ENCODE results near the gene PPP2R5B.

Gene PPP2R5B

GRCh38 chr11:64930340-64930739, 5.9 kb downstream of the PPP2R5B start:
- no peak for TF ChIP-seq FOXA1 (IDR thresholded peaks at IDR 0.05)
- no peak for TF ChIP-seq ZNF384 (IDR thresholded peaks at IDR 0.05)
- TF ChIP-seq BHLHE40 (IDR thresholded peaks at IDR 0.05; ENCODE audit: borderline replicate concordance): no peak
- no peak for TF ChIP-seq L3MBTL2 (conservative IDR thresholded peaks at IDR 0.05)
- TF ChIP-seq FOXM1 (IDR thresholded peaks at IDR 0.05; ENCODE audit: borderline replicate concordance): no peak
- TF ChIP-seq SP1 (IDR thresholded peaks at IDR 0.05): no peak
- TF ChIP-seq HDGF (IDR thresholded peaks at IDR 0.05; ENCODE audit: borderline replicate concordance): no peak
- TF ChIP-seq FOXK2 (IDR thresholded peaks at IDR 0.05): no peak
- TF ChIP-seq NFRKB (IDR thresholded peaks at IDR 0.05): no peak
- no peak for TF ChIP-seq PKNOX1 (IDR thresholded peaks at IDR 0.05)
- no peak for TF ChIP-seq TARDBP (IDR thresholded peaks at IDR 0.05)
- no peak for TF ChIP-seq CTBP1 (IDR thresholded peaks at IDR 0.05; ENCODE audit: borderline replicate concordance)
- no peak for TF ChIP-seq ELF4 (IDR thresholded peaks at IDR 0.05)
- TF ChIP-seq SUZ12 (IDR thresholded peaks at IDR 0.05): no peak
- TF ChIP-seq ARNT (IDR thresholded peaks at IDR 0.05): no peak
- TF ChIP-seq LEF1 (IDR thresholded peaks at IDR 0.05; ENCODE audit: borderline replicate concordance): no peak
- ChIA-PET POLR2A (interaction anchor here (0.6 kb wide), 1 partner anchor 8 kb away, joined by 3 read pairs; no protein-coding TSS in a partner anchor), CTCF (interaction anchor here (0.6 kb wide), 1 partner anchor 1024 kb away, joined by 3 read pairs; no protein-coding TSS in a partner anchor)
- no peak for DNase-seq (ENCODE audit: extremely low spot score)

GRCh38 chr11:64931290-64931689, 6.8 kb downstream of the PPP2R5B start:
- ChIA-PET CTCF (no interaction called here), POLR2A (no interaction called here)
- no peak for TF ChIP-seq FOXM1 (IDR thresholded peaks at IDR 0.05; ENCODE audit: borderline replicate concordance)
- TF ChIP-seq FOXK2 (IDR thresholded peaks at IDR 0.05): no peak
- DNase-seq (ENCODE audit: extremely low spot score): no peak

GRCh38 chr11:64932324-64932723, 7.8 kb downstream of the PPP2R5B start:
- CTCF ChIA-PET: no interaction called here
- TF ChIP-seq FOXM1 (IDR thresholded peaks at IDR 0.05; ENCODE audit: borderline replicate concordance): no peak
- POLR2A ChIA-PET: no interaction called here
- DNase-seq (ENCODE audit: extremely low spot score): no peak

GRCh38 chr11:64933213-64933934, 8.9 kb downstream of the PPP2R5B start:
- TF ChIP-seq TARDBP (IDR thresholded peaks at IDR 0.05): no peak
- TF ChIP-seq FOXK2 (IDR thresholded peaks at IDR 0.05): no peak
- no peak for TF ChIP-seq BHLHE40 (IDR thresholded peaks at IDR 0.05; ENCODE audit: borderline replicate concordance)
- DNase-seq (ENCODE audit: extremely low spot score): no peak
- POLR2A ChIA-PET: interaction anchor here (1.2 kb wide), 1 partner anchor 39 kb away, joined by 3 read pairs; the partner anchor contains the start of gene MAJIN
- CTCF ChIA-PET: no interaction called here

- ChIA-PET CTCF (no interaction called here), POLR2A (interaction anchor here (1.2 to 2.2 kb wide), 3 partner anchors 9 to 38 kb away, joined by 3 to 9 read pairs (median 3); partner anchors contain the start of genes MAJIN and PPP2R5B)
- TF ChIP-seq ARNT (IDR thresholded peaks at IDR 0.05) (no peak), CTBP1 (IDR thresholded peaks at IDR 0.05; ENCODE audit: borderline replicate concordance) (no peak), SP1 (IDR thresholded peaks at IDR 0.05) (no peak), LEF1 (IDR thresholded peaks at IDR 0.05; ENCODE audit: borderline replicate concordance) (no peak)
- no peak for DNase-seq (ENCODE audit: extremely low spot score)
Observed at GRCh38 chr11:64933935-64934681, 9.6 kb downstream of the PPP2R5B start.

- no peak for TF ChIP-seq PKNOX1 (IDR thresholded peaks at IDR 0.05)
- no peak for TF ChIP-seq ELF4 (IDR thresholded peaks at IDR 0.05)
- no peak for TF ChIP-seq ZNF384 (IDR thresholded peaks at IDR 0.05)
- TF ChIP-seq L3MBTL2 (conservative IDR thresholded peaks at IDR 0.05): no peak
- TF ChIP-seq NFRKB (IDR thresholded peaks at IDR 0.05): no peak
- TF ChIP-seq LEF1 (IDR thresholded peaks at IDR 0.05; ENCODE audit: borderline replicate concordance): no peak
- no peak for TF ChIP-seq SP1 (IDR thresholded peaks at IDR 0.05)
- TF ChIP-seq HDGF (IDR thresholded peaks at IDR 0.05; ENCODE audit: borderline replicate concordance): no peak
- no peak for TF ChIP-seq FOXM1 (IDR thresholded peaks at IDR 0.05; ENCODE audit: borderline replicate concordance)
- TF ChIP-seq TARDBP (IDR thresholded peaks at IDR 0.05): no peak
- no peak for TF ChIP-seq FOXA1 (IDR thresholded peaks at IDR 0.05)
- no peak for TF ChIP-seq SUZ12 (IDR thresholded peaks at IDR 0.05)
- no peak for TF ChIP-seq FOXK2 (IDR thresholded peaks at IDR 0.05)
- no peak for TF ChIP-seq BHLHE40 (IDR thresholded peaks at IDR 0.05; ENCODE audit: borderline replicate concordance)
- no peak for TF ChIP-seq CTBP1 (IDR thresholded peaks at IDR 0.05; ENCODE audit: borderline replicate concordance)
- no peak for TF ChIP-seq ARNT (IDR thresholded peaks at IDR 0.05)
- ChIA-PET CTCF (no interaction called here), POLR2A (interaction anchor here (1.3 to 2.2 kb wide), 2 partner anchors 10 to 17 kb away, joined by 3 to 9 read pairs; partner anchors contain the start of gene PPP2R5B)
- DNase-seq (ENCODE audit: extremely low spot score): no peak
Observed at GRCh38 chr11:64934682-64935358, 10.3 kb downstream of the PPP2R5B start.

All from HEK293T (cell line).